Astrocyte of the spinal cord (primary cell): ENCODE data around the gene LAYN.

Experiments used
- DNase-seq: peaks from one replicate; pipeline ENCODE4 v3.0.0; 2011; ENCODE audit warnings: low read depth, low spot score
- H3K4me3 ChIP-seq: 2 replicates; pipeline ENCODE4 v1.5.1; 2011; ENCODE audit warnings: low read depth, mild to moderate bottlenecking, low read length, moderate library complexity
- CTCF ChIP-seq: IDR thresholded peaks from 2 replicates; pipeline ENCODE4 v1.5.1; 2012; ENCODE audit warnings: low read depth, mild to moderate bottlenecking, low read length, inconsistent platforms
- in situ Hi-C: cut with HindIII; loops from 2 replicates; pipeline ENCODE4 v1.10.0; 2017; ENCODE audit warnings: low sequenced_read_pairs

Gene LAYN

GRCh38 chr11:111582881-111583280 is 42.4 kb downstream of the LAYN start:
- in situ Hi-C loops: no loop called here
- no peak overlapping the region for H3K4me3 ChIP-seq
- no peak for TF ChIP-seq CTCF
- no peak for DNase-seq

- H3K4me3 ChIP-seq: no peak overlapping the region
- peak; percentile 75 for DNase-seq
- in situ Hi-C loops: no loop called here
- no peak for TF ChIP-seq CTCF
These were observed 44.9 kb downstream of the LAYN start for GRCh38 chr11:111585371-111585770.

GRCh38 chr11:111586388-111586831 is 45.9 kb downstream of the LAYN start:
- no peak overlapping the region for H3K4me3 ChIP-seq
- peak; percentile 72 for DNase-seq
- peak; percentile 65 for TF ChIP-seq CTCF
- in situ Hi-C loops: no loop called here

GRCh38 chr11:111589114-111589513 is 48.6 kb downstream of the LAYN start:
- no peak for TF ChIP-seq CTCF
- no peak overlapping the region for H3K4me3 ChIP-seq
- in situ Hi-C loops: no loop called here
- no peak for DNase-seq

- no peak for TF ChIP-seq CTCF
- no peak overlapping the region for H3K4me3 ChIP-seq
- in situ Hi-C loops: no loop called here
- DNase-seq: no peak
These were observed 49.5 kb downstream of the LAYN start for GRCh38 chr11:111589886-111590499.

GRCh38 chr11:111591187-111591960 is 50.9 kb downstream of the LAYN start:
- no peak for DNase-seq
- in situ Hi-C loops: no loop called here
- H3K4me3 ChIP-seq: no peak overlapping the region
- no peak for TF ChIP-seq CTCF
